Trophoblast cell (in vitro differentiated cells and primary cell): ENCODE results near the gene MAP7.

Experiments
- DNase-seq, 2 donors: peaks; one replicate each; pipeline ENCODE4 v3.0.0-alpha.2; 2016
- H2AFZ ChIP-seq: 2 replicates; pipeline ENCODE4 v1.6.1; 2013; ENCODE audit warnings: low read length, moderate library complexity, mild to moderate bottlenecking; ENCODE audit not compliant: insufficient read depth, poor library complexity
- H2AK5ac ChIP-seq: 2 replicates; pipeline ENCODE4 v1.6.1; 2013; ENCODE audit warnings: mild to moderate bottlenecking, low read length
- H2BK120ac ChIP-seq: 2 replicates; pipeline ENCODE4 v1.6.1; 2013; ENCODE audit warnings: low read length, mild to moderate bottlenecking, moderate library complexity; ENCODE audit not compliant: insufficient read depth, poor library complexity
- H2BK12ac ChIP-seq: 2 replicates; pipeline ENCODE4 v1.6.1; 2013; ENCODE audit warnings: mild to moderate bottlenecking, low read length, moderate library complexity
- H2BK5ac ChIP-seq: 2 replicates; pipeline ENCODE4 v1.6.1; 2013; ENCODE audit warnings: low read length, low read depth, moderate library complexity, mild to moderate bottlenecking; ENCODE audit not compliant: poor library complexity
- H3K14ac ChIP-seq: 2 replicates; pipeline ENCODE4 v1.6.1; 2013; ENCODE audit warnings: mild to moderate bottlenecking, low read length
- H3K18ac ChIP-seq: 2 replicates; pipeline ENCODE4 v1.6.1; 2013; ENCODE audit warnings: mild to moderate bottlenecking, low read length
- H3K23ac ChIP-seq: 2 replicates; pipeline ENCODE4 v1.6.1; 2013; ENCODE audit warnings: low read length
- H3K27ac ChIP-seq: 2 replicates; pipeline ENCODE4 v1.5.1; 2013; ENCODE audit warnings: low read depth, mild to moderate bottlenecking, inconsistent platforms, low read length, moderate library complexity
- H3K27me3 ChIP-seq: 2 replicates; pipeline ENCODE4 v1.6.1; 2013; ENCODE audit warnings: inconsistent platforms, mild to moderate bottlenecking, low read length, moderate library complexity; ENCODE audit not compliant: insufficient read depth
- H3K36me3 ChIP-seq, 2 experiments: 1 replicate in 1 of 2; 2 replicates in 1 of 2; pipeline ENCODE4 v1.6.1; 2013; ENCODE audit warnings: low read length in 2 of 2, mild to moderate bottlenecking in 2 of 2, moderate library complexity in 1 of 2; ENCODE audit not compliant: insufficient read depth in 2 of 2, control insufficient read depth in 1 of 2
- H3K4ac ChIP-seq: 2 replicates; pipeline ENCODE4 v1.6.1; 2013; ENCODE audit warnings: low read depth, mild to moderate bottlenecking, low read length, moderate library complexity
- H3K4me1 ChIP-seq, 2 experiments: 1 replicate in 1 of 2; 2 replicates in 1 of 2; pipeline ENCODE4 v1.6.1; 2013; ENCODE audit warnings: low read length in 2 of 2, mild to moderate bottlenecking in 2 of 2, moderate library complexity in 1 of 2; ENCODE audit not compliant: insufficient read depth in 2 of 2, control insufficient read depth in 1 of 2
- H3K4me2 ChIP-seq: 2 replicates; pipeline ENCODE4 v1.6.1; 2013; ENCODE audit warnings: inconsistent platforms, mild to moderate bottlenecking, low read length, moderate library complexity
- H3K4me3 ChIP-seq: 2 replicates; pipeline ENCODE4 v1.5.1; 2013; ENCODE audit warnings: mild to moderate bottlenecking, low read depth, low read length, inconsistent platforms
- H3K79me1 ChIP-seq: one replicate; pipeline ENCODE4 v1.6.1; 2013; ENCODE audit warnings: low read length
- H3K79me2 ChIP-seq: 2 replicates; pipeline ENCODE4 v1.6.1; 2013; ENCODE audit warnings: low read length, mild to moderate bottlenecking; ENCODE audit not compliant: control insufficient read depth, insufficient read depth, poor library complexity
- H3K9ac ChIP-seq: 2 replicates; pipeline ENCODE4 v1.6.1; 2013; ENCODE audit warnings: mild to moderate bottlenecking, low read length
- H3K9me3 ChIP-seq: 2 replicates; pipeline ENCODE4 v1.6.1; 2013; ENCODE audit warnings: low read depth, mild to moderate bottlenecking, control low read depth, inconsistent platforms, low read length; ENCODE audit not compliant: insufficient read depth
- H4K12ac ChIP-seq: 2 replicates; pipeline ENCODE4 v1.6.1; 2013; ENCODE audit warnings: low read depth, mild to moderate bottlenecking, low read length, moderate library complexity
- H4K8ac ChIP-seq: 2 replicates; pipeline ENCODE4 v1.6.1; 2013; ENCODE audit warnings: low read depth, mild to moderate bottlenecking, low read length, moderate library complexity
- H4K91ac ChIP-seq: one replicate; pipeline ENCODE4 v1.6.1; 2013; ENCODE audit warnings: low read depth, mild to moderate bottlenecking, low read length, moderate library complexity
- WGBS: extraction: QIAGEN DNeasy Blood & Tissue Kit; methylation state at CpG from one replicate; pipeline ENCODE4 v1.1.7; 2013; ENCODE audit warnings: missing lambda C conversion rate; ENCODE audit not compliant: insufficient read length, insufficient coverage; ENCODE audit errors: extremely low coverage; 5-methylcytosine and 5-hydroxymethylcytosine counted together

The MAP7 gene

DNA sequence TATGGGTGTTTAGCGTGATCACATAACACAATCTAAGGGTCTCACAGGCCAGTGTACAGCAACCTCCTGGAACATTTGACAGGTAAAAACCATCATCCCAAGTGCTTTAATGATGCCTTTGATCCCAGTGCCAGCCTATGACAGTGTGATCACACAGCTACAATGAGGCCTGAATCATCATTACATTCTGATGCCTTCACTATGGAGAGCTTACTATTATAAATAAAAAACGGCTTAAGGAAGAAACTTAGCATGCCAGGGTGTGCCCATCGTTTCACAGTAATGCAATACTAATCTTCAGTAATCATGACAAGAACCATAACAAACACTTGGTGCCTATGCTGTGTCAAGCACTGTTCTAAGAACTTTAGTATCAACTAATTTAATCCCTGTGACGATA lies 11.4 kb downstream of the MAP7 start:
- Histone ChIP-seq H4K8ac (no peak overlapping the region), H2AFZ (no peak overlapping the region), H3K4me3 (no peak overlapping the region), H3K4me1 (peaks cover 0 to 3% of the 10 kb centered on the region in 2 experiments), H2BK120ac (no peak overlapping the region), H4K12ac (no peak overlapping the region), H2BK12ac (no peak overlapping the region), H2BK5ac (no peak overlapping the region), H3K27me3 (no peaks in the 10 kb centered on the region), H3K9ac (no peak overlapping the region), H4K91ac (no peak overlapping the region), H3K4me2 (no peak overlapping the region), H2AK5ac (no peak overlapping the region), H3K23ac (no peak overlapping the region), H3K18ac (no peak overlapping the region), H3K4ac (peak overlapping the region; percentile 62), H3K27ac (no peak overlapping the region), H3K36me3 (peaks cover 0 to 2% of the 10 kb centered on the region in 2 experiments), H3K79me2 (peaks cover 3% of the 10 kb centered on the region), H3K9me3 (no peaks in the 10 kb centered on the region), H3K79me1 (no peaks in the 10 kb centered on the region), H3K14ac (no peak overlapping the region)
- no CpG with 5 or more reads among the region's 4 CpGs for WGBS
- DNase-seq = no peak

DNA sequence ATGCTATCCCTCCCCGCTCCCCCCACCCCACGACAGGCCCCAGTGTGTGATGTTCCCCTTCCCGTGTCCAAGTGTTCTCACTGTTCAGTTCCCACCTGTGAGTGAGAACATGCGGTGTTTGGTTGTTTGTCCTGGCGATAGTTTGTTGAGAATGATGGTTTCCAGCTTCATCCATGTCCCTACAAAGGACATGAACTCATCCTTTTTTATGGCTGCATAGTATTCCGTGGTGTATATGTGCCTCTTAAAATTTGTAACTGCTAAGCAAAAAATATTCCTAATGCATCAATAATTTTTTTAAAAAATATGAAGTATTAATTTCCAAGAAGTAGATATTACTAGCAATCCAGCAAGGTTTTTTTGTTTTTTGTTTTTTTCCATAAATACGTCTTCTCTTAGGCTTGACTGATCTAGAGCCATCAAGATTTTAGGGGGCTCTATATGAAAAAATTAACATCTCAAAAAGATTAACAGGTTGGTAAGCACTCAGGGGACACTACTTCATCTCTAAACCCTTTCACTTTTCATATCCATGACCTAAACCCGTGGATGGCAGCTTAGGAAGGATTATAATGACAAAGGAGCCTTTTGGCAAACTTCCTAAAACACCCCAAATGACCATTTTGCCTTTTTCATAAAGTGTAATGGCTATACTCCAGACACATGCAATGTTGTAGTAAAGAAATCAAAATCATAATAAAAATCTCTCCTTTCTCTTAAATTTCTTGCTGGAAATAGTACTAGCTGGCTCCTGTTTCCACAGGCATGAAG lies 14.2 kb downstream of the MAP7 start:
- H3K4me2 ChIP-seq = no peak overlapping the region
- no peak overlapping the region for H4K91ac ChIP-seq
- no peaks in the 10 kb centered on the region for H3K9me3 ChIP-seq
- H2AFZ ChIP-seq = no peak overlapping the region
- no peak overlapping the region for H3K18ac ChIP-seq
- no peak for DNase-seq
- H4K12ac ChIP-seq = no peak overlapping the region
- H3K4me1 ChIP-seq = peaks cover 0 to 3% of the 10 kb centered on the region in 2 experiments
- H4K8ac ChIP-seq = no peak overlapping the region
- H2AK5ac ChIP-seq = no peak overlapping the region
- H3K36me3 ChIP-seq = peaks cover 0 to 2% of the 10 kb centered on the region in 2 experiments
- H3K27me3 ChIP-seq = no peaks in the 10 kb centered on the region
- no peak overlapping the region for H3K9ac ChIP-seq
- WGBS = no CpG with 5 or more reads among the region's 8 CpGs
- no peak overlapping the region for H3K4ac ChIP-seq
- H3K79me1 ChIP-seq = no peaks in the 10 kb centered on the region
- no peak overlapping the region for H3K27ac ChIP-seq
- H3K79me2 ChIP-seq = peaks cover 5% of the 10 kb centered on the region
- H2BK12ac ChIP-seq = no peak overlapping the region
- H3K4me3 ChIP-seq = no peak overlapping the region
- H3K23ac ChIP-seq = no peak overlapping the region
- H2BK5ac ChIP-seq = no peak overlapping the region
- no peak overlapping the region for H3K14ac ChIP-seq
- H2BK120ac ChIP-seq = no peak overlapping the region

DNA sequence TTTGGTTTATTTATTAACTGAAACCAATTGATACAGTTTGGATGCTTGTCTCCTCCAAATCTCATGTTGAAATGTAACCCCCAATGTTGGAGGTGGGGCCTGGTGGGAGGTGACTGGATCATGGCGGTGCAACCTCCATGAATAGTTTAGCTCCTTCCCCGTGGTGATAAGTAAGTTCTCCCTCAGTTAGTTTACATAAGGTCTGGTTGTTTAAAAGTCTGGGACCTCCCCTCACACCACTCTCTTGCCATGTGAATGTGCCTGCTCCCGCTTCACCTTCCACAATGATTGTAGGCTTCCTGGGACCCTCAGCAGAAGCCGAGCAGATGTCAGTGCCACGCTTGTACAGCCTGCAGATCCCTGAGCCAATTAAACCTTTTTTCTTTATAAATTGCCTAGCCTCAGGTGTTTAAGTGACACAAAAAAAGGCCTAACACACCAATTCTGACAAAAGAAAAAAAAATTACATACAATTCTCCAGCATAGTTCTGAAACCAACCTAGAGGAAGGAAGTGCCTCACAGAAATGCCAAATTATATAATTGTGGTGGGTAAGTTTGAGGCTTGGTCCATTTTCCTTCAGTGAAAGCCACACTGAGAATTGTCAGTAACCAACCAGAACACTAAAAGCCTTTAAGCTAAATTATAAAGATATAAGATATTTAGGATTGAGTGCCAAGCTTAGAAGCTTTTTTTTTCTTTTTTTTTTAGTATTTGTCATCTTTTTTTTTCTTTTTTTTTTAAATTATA lies 15.0 kb downstream of the MAP7 start:
- no peak overlapping the region for H2BK5ac ChIP-seq
- no peak overlapping the region for H3K4ac ChIP-seq
- H2BK120ac ChIP-seq = no peak overlapping the region
- no peaks in the 10 kb centered on the region for H3K79me1 ChIP-seq
- H2AK5ac ChIP-seq = no peak overlapping the region
- no peak overlapping the region for H3K4me2 ChIP-seq
- H2AFZ ChIP-seq = no peak overlapping the region
- H4K12ac ChIP-seq = no peak overlapping the region
- H3K79me2 ChIP-seq = peaks cover 5% of the 10 kb centered on the region
- no peak overlapping the region for H3K9ac ChIP-seq
- H3K9me3 ChIP-seq = no peaks in the 10 kb centered on the region
- no peak overlapping the region for H4K8ac ChIP-seq
- H3K36me3 ChIP-seq = peaks cover 0 to 2% of the 10 kb centered on the region in 2 experiments
- DNase-seq = no peak
- no peak overlapping the region for H4K91ac ChIP-seq
- H3K14ac ChIP-seq = no peak overlapping the region
- H3K27ac ChIP-seq = no peak overlapping the region
- WGBS = no CpG with 5 or more reads among the region's 5 CpGs
- no peak overlapping the region for H3K4me3 ChIP-seq
- peaks cover 0 to 3% of the 10 kb centered on the region in 2 experiments for H3K4me1 ChIP-seq
- no peaks in the 10 kb centered on the region for H3K27me3 ChIP-seq
- no peak overlapping the region for H3K23ac ChIP-seq
- H2BK12ac ChIP-seq = no peak overlapping the region
- H3K18ac ChIP-seq = no peak overlapping the region

DNA sequence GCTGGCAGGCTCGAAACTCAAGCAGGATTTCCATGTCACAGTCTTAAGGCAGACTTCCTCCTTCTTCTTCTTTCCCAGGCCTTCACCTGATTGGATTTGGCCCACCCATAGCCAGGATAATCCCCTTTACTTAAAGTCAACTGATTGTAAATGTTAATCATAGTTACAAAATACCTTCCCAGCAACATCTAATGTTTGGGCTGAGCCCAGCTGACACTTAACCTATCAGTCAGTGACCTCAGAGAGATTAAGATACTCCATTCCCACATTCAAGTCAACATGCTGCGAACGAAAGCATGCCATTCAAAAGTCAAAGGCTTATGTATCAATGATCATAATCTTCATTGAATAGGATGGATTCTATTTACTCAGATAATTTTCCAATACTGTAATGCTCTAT lies 16.0 kb downstream of the MAP7 start:
- no peak overlapping the region for H2BK5ac ChIP-seq
- no CpG with 5 or more reads among the region's 3 CpGs for WGBS
- H4K8ac ChIP-seq = no peak overlapping the region
- H2AFZ ChIP-seq = no peak overlapping the region
- H3K9ac ChIP-seq = no peak overlapping the region
- no peak overlapping the region for H3K4ac ChIP-seq
- H4K12ac ChIP-seq = no peak overlapping the region
- no peak overlapping the region for H3K4me2 ChIP-seq
- DNase-seq = no peak
- no peak overlapping the region for H4K91ac ChIP-seq
- no peak overlapping the region for H2BK120ac ChIP-seq
- no peak overlapping the region for H2AK5ac ChIP-seq
- no peak overlapping the region for H2BK12ac ChIP-seq
- H3K79me2 ChIP-seq = peaks cover 3% of the 10 kb centered on the region
- H3K18ac ChIP-seq = no peak overlapping the region
- H3K4me3 ChIP-seq = no peak overlapping the region
- H3K36me3 ChIP-seq = peaks cover 0 to 2% of the 10 kb centered on the region in 2 experiments
- no peaks in the 10 kb centered on the region for H3K9me3 ChIP-seq
- no peaks in the 10 kb centered on the region for H3K27me3 ChIP-seq
- no peak overlapping the region for H3K14ac ChIP-seq
- H3K79me1 ChIP-seq = no peaks in the 10 kb centered on the region
- H3K4me1 ChIP-seq = no peaks in the 10 kb centered on the region
- no peak overlapping the region for H3K23ac ChIP-seq
- H3K27ac ChIP-seq = no peak overlapping the region
